A549 (cell line): ENCODE data around the gene NCAPH2. TPM values are rescaled to one million over a fixed set of nuclear protein-coding genes. Genes with fewer than 3 reads are reported as not detected.
A peak's percentile ranks its signal among the peaks of the same experiment; 100 is the strongest.

Experiments
- ATAC-seq, 2 experiments: fragments of 200-7000 bp in 1 of 2; fragments of >200 bp in 1 of 2; cut with Nextera tagmentation in 1 of 2; cut with Tn5 transposase in 1 of 2; 3 replicates each; pipeline versions ENCODE4 v1.8.0 to v1.9.1; 2018 to 2020; ENCODE audit warnings: mild to moderate bottlenecking in 1 of 2, moderate library complexity in 1 of 2
- CTCF ChIA-PET: fragments of 300-600 bp; sonication (Branson Sonifier 250); formaldehyde crosslinking; extraction: SDS; loops from one replicate; lab custom pipeline; 2021; ENCODE audit warnings: antibody characterized with exemption, inconsistent platforms; lab: Yijun Ruan, JAX
- POLR2A ChIA-PET: fragments of 350-600 bp; formaldehyde crosslinking; extraction: SDS; loops from one replicate; lab custom pipeline; 2021; ENCODE audit warnings: antibody characterized with exemption, inconsistent platforms; lab: Yijun Ruan, JAX
- DNase-seq, 2 experiments: peaks; one replicate each; pipeline versions ENCODE4 v3.0.0 to v3.0.0-alpha.2; 2011 to 2016; ENCODE audit warnings: low read depth in 1 of 2, low spot score in 1 of 2
- FAIRE-seq: peaks from 2 replicates; lab custom pipeline; 2011; peaks lifted over from hg19 to GRCh38; lab: Jason Lieb, UNC
- H3K27ac ChIP-seq, 2 experiments: fragments of >200 bp; sonication (Bioruptor Twin); formaldehyde crosslinking; 3 replicates each; pipeline ENCODE4 v1.5.1; 2016 to 2017
- H3K4me1 ChIP-seq: fragments of >200 bp; sonication (Bioruptor Twin); formaldehyde crosslinking; 3 replicates; pipeline ENCODE4 v1.6.1; 2016
- H3K4me2 ChIP-seq: fragments of >200 bp; sonication (Bioruptor Twin); formaldehyde crosslinking; 3 replicates; pipeline ENCODE4 v1.6.1; 2016
- H3K4me3 ChIP-seq: fragments of >200 bp; sonication (Bioruptor Twin); formaldehyde crosslinking; 3 replicates; pipeline ENCODE4 v1.5.1; 2016
- H3K9me3 ChIP-seq: fragments of >200 bp; sonication (Bioruptor Twin); formaldehyde crosslinking; 3 replicates; pipeline ENCODE4 v1.6.1; 2016
- ATOH8 ChIP-seq: fragments of 250-450 bp; sonication (Bioruptor Pico); IDR thresholded peaks from 2 replicates; pipeline ENCODE4 v1.5.0; 2020; ENCODE audit warnings: low read depth, mild to moderate bottlenecking, moderate library complexity
- BCL3 ChIP-seq: fragments of >200 bp; sonication (Bioruptor Twin); formaldehyde crosslinking; IDR thresholded peaks from 3 replicates; pipeline ENCODE4 v1.6.1; 2016
- CBX8 ChIP-seq: fragments of 200-600 bp; sonication (generic); IDR thresholded peaks from 2 replicates; pipeline ENCODE4 v1.6.1; 2016
- EHF ChIP-seq: fragments of 250-450 bp; sonication (Bioruptor Pico); IDR thresholded peaks from 2 replicates; pipeline ENCODE4 v1.5.0; 2020; ENCODE audit warnings: mild to moderate bottlenecking
- ELK1 ChIP-seq: fragments of 150-350 bp; IDR thresholded peaks from 2 replicates; pipeline ENCODE4 v1.6.1; 2014; ENCODE audit warnings: low read depth, mild to moderate bottlenecking, low read length
- EP300 ChIP-seq, 2 experiments: fragments of >200 bp; sonication (Bioruptor Twin); formaldehyde crosslinking; IDR thresholded peaks; 2 replicates in 1 of 2; 3 replicates in 1 of 2; pipeline ENCODE4 v1.6.1; 2016 to 2017
- FOSB ChIP-seq: fragments of 250-450 bp; sonication (Bioruptor Pico); IDR thresholded peaks from 2 replicates; pipeline ENCODE4 v1.5.0; 2020; ENCODE audit warnings: mild to moderate bottlenecking, moderate library complexity
- FOXS1 ChIP-seq: fragments of 250-450 bp; sonication (Bioruptor Pico); IDR thresholded peaks from 2 replicates; pipeline ENCODE4 v1.5.0; 2020; ENCODE audit warnings: mild to moderate bottlenecking, moderate library complexity
- HDAC2 ChIP-seq: fragments of 200-600 bp; sonication (generic); IDR thresholded peaks from 2 replicates; pipeline ENCODE4 v1.6.1; 2016
- HMGXB4 ChIP-seq: fragments of 250-450 bp; sonication (Bioruptor Pico); IDR thresholded peaks from 2 replicates; pipeline ENCODE4 v1.5.0; 2021; ENCODE audit warnings: mild to moderate bottlenecking, moderate library complexity, borderline replicate concordance
- HOXA7 ChIP-seq: fragments of 250-450 bp; sonication (Bioruptor Pico); IDR thresholded peaks from 2 replicates; pipeline ENCODE4 v1.5.0; 2020; ENCODE audit warnings: mild to moderate bottlenecking, moderate library complexity
- JUN ChIP-seq, 2 experiments: fragments of >200 bp; sonication (Bioruptor Twin); formaldehyde crosslinking; IDR thresholded peaks; 2 replicates in 1 of 2; 3 replicates in 1 of 2; pipeline ENCODE4 v1.6.1; 2016 to 2017
- KDM5A ChIP-seq: fragments of 200-600 bp; sonication (generic); IDR thresholded peaks from 2 replicates; pipeline ENCODE4 v1.6.1; 2016; ENCODE audit warnings: antibody characterized with exemption, mild to moderate bottlenecking
- MAZ ChIP-seq: fragments of 150-350 bp; IDR thresholded peaks from 2 replicates; pipeline ENCODE4 v1.6.1; 2014; ENCODE audit warnings: antibody characterized with exemption, low read depth, low read length, borderline replicate concordance
- NFE2L2 ChIP-seq: fragments of 150-350 bp; conservative IDR thresholded peaks from 2 replicates; pipeline ENCODE4 v1.6.1; 2014; ENCODE audit warnings: low read length
- PBX3 ChIP-seq: IDR thresholded peaks from 2 replicates; pipeline ENCODE4 v1.6.1; 2012
- POLR2A ChIP-seq: IDR thresholded peaks from 2 replicates; pipeline ENCODE4 v1.6.1; 2012; ENCODE audit warnings: mild to moderate bottlenecking, low read length
- SMC3 ChIP-seq: fragments of >200 bp; sonication (Bioruptor Twin); formaldehyde crosslinking; IDR thresholded peaks from 3 replicates; pipeline ENCODE4 v1.6.1; 2018; ENCODE audit warnings: inconsistent platforms
- TFCP2L1 ChIP-seq: fragments of 250-450 bp; sonication (Bioruptor Pico); IDR thresholded peaks from 2 replicates; pipeline ENCODE4 v1.5.0; 2021; ENCODE audit warnings: mild to moderate bottlenecking
- USF2 ChIP-seq: fragments of 450-650 bp; IDR thresholded peaks from 2 replicates; pipeline ENCODE4 v1.6.1; 2014; ENCODE audit warnings: antibody characterized with exemption
- ZFP36 ChIP-seq: fragments of 450-650 bp; IDR thresholded peaks from 2 replicates; pipeline ENCODE4 v1.6.1; 2014; ENCODE audit warnings: borderline replicate concordance; ENCODE audit not compliant: partially characterized antibody
- WGBS: methylation state at CpG from one replicate; pipeline ENCODE4 v1.1.6; 2017; ENCODE audit errors: missing lambda C conversion rate; 5-methylcytosine and 5-hydroxymethylcytosine counted together
- polyA plus RNA-seq, 4 experiments: library from polyadenylated mRNA; depleted of rRNA in 3 of 4; stranded (reverse); fragments of >200 nt; fragmentation: RNase III in 1 of 4; extraction: RNeasy Plus Mini Kit Qiagen cat#74134 plus additional on column Dnase treatment in 1 of 4; gene quantifications; 2 replicates in 3 of 4; 3 replicates in 1 of 4; pipeline ENCODE4 v1.2.3, GENCODE V29; 2011 to 2017

NCAPH2 gene
- polyA plus RNA-seq, 2 of the 4 experiments (the other 2 are of a cell fraction) = 14.3 to 27.7 TPM

GRCh38 chr22:50528682-50529415, 20.8 kb downstream of the NCAPH2 start:
- Histone ChIP-seq H3K27ac (peak overlapping the region in 1 of 2 experiments; percentile 98; a peak in 4 of 6 replicates), H3K4me2 (peak overlapping the region; percentile 92), H3K4me1 (peaks cover 30% of the 10 kb centered on the region), H3K9me3 (no peaks in the 10 kb centered on the region), H3K4me3 (peak overlapping the region; percentile 64; the same call in 2 of the 3 replicates)
- no peak for FAIRE-seq
- no peak for DNase-seq
- POLR2A ChIA-PET = interaction anchor here (0.9 to 1.2 kb wide), 2 partner anchors 21 to 34 kb away, joined by 3 read pairs; partner anchors contain the start of genes LMF2 and SYCE3
- no peak for ATAC-seq
- CTCF ChIA-PET = interaction anchor here (0.9 to 3.0 kb wide), 4 partner anchors 10 to 92 kb away, joined by 3 to 19 read pairs (median 4); partner anchors contain the start of gene SYCE3
- TF ChIP-seq NFE2L2 (no peak), BCL3 (no peak), ATOH8 (CRISPR knock-in tag) (no peak), PBX3 (peak; percentile 31; the same call in 1 of the 2 replicates), HDAC2 (no peak), EHF (CRISPR knock-in tag) (no peak), KDM5A (no peak)
- 100% methylated on average over 3 of the region's 15 CpGs for WGBS

GRCh38 chr22:50529416-50529896, 21.4 kb downstream of the NCAPH2 start:
- POLR2A ChIA-PET = interaction anchor here (1.0 to 1.2 kb wide), 4 partner anchors 20 to 53 kb away, joined by 3 to 4 read pairs (median 3); partner anchors contain the start of genes CHKB, LMF2, NCAPH2 and SYCE3
- FAIRE-seq = no peak
- ATAC-seq = no peak
- TF ChIP-seq HOXA7 (CRISPR knock-in tag) (0 out of 2 replicates have a peak, but pooled peaks have one; percentile 59), TFCP2L1 (CRISPR knock-in tag) (0 out of 2 replicates have a peak, but pooled peaks have one; percentile 50), EP300 (IDR thresholded peaks at IDR 0.05) (no peak), USF2 (no peak), ZFP36 (no peak), FOSB (no peak), JUN (IDR thresholded peaks at IDR 0.05) (no peak), MAZ (no peak)
- H3K9me3 ChIP-seq = no peaks in the 10 kb centered on the region
- CTCF ChIA-PET = interaction anchor here (1.2 to 3.0 kb wide), 3 partner anchors 11 to 90 kb away, joined by 4 to 19 read pairs (median 4); partner anchors contain the start of gene SYCE3
- peaks cover 30% of the 10 kb centered on the region for H3K4me1 ChIP-seq
- 97% methylated on average over 6 of the region's 50 CpGs for WGBS
- peak overlapping the region; percentile 95 to 98 for H3K27ac ChIP-seq
- peak overlapping the region; percentile 64 for H3K4me3 ChIP-seq
- H3K4me2 ChIP-seq = peak overlapping the region; percentile 92
- DNase-seq = no peak

GRCh38 chr22:50529897-50530579, 22.0 kb downstream of the NCAPH2 start, which contains the start of gene TYMP:
TYMP (minus strand) TSS chr22:50530012; CDS start chr22:50529709, 303 bp downstream.
- POLR2A ChIA-PET = interaction anchor here (1.0 kb wide), 3 partner anchors 20 to 52 kb away, joined by 3 to 4 read pairs (median 3); partner anchors contain the start of genes CHKB, LMF2 and NCAPH2
- Histone ChIP-seq H3K27ac (peak within 1 kb of the TSS; percentile 95 to 98), H3K9me3 (no peaks in the 10 kb centered on the region), H3K4me2 (peak within 1 kb of the TSS; percentile 92), H3K4me1 (peaks cover 29% of the 10 kb centered on the region), H3K4me3 (peak within 1 kb of the TSS; percentile 64)
- peak; percentile 54 to 89 for DNase-seq
- CTCF ChIA-PET = interaction anchor here (2.0 to 3.0 kb wide), 2 partner anchors 33 to 90 kb away, joined by 4 to 19 read pairs; partner anchors contain the start of gene SYCE3
- WGBS = no CpG with 5 or more reads among the region's 92 CpGs
- ATAC-seq = peak; percentile 20 to 38; a peak in 5 of 6 replicates
- no peak for FAIRE-seq
- TF ChIP-seq HMGXB4 (CRISPR knock-in tag) = no peak
- TF ChIP-seq SMC3 = no peak
- no peak for TF ChIP-seq MAZ
- TF ChIP-seq CBX8 = no peak
- peak in 1 of 2 experiments; percentile 73; a peak in 4 of 5 replicates for TF ChIP-seq JUN (IDR thresholded peaks at IDR 0.05)
- TF ChIP-seq POLR2A = peak; percentile 42
- no peak for TF ChIP-seq ATOH8 (CRISPR knock-in tag)
- no peak for TF ChIP-seq TFCP2L1 (CRISPR knock-in tag)
- no peak for TF ChIP-seq FOXS1 (CRISPR knock-in tag)
- no peak for TF ChIP-seq FOSB
- no peak for TF ChIP-seq ELK1
